B cell (primary cell): ENCODE measurements around the gene GUCA1A. TPM values are rescaled to one million over a fixed set of nuclear protein-coding genes. Genes with fewer than 3 reads are reported as not detected.

Source experiments
- ATAC-seq: fragments of 200-7000 bp; cut with Tn5 transposase; one replicate; pipeline ENCODE4 v1.10.0; 2021; ENCODE audit warnings: low read depth, mild to moderate bottlenecking, moderate number of reproducible peaks, moderate library complexity
- CTCF ChIA-PET: fragments of 350-600 bp; sonication (Branson Sonifier 250); formaldehyde crosslinking; loops from one replicate; lab custom pipeline; 2021; ENCODE audit warnings: antibody characterized with exemption, inconsistent platforms; lab: Charles Lee
- POLR2A ChIA-PET: fragments of 350-600 bp; sonication (Branson Sonifier 250); formaldehyde crosslinking; loops from one replicate; lab custom pipeline; 2021; ENCODE audit warnings: antibody characterized with exemption; lab: Charles Lee
- DNase-seq: peaks from one replicate; pipeline ENCODE4 v3.0.0; 2013
- H2AFZ ChIP-seq: 2 replicates; pipeline ENCODE4 v1.6.1; 2012; ENCODE audit warnings: mild to moderate bottlenecking, low read depth, low read length; ENCODE audit not compliant: insufficient read depth, poor library complexity, severe bottlenecking
- H3K27ac ChIP-seq, 2 donors: 1 replicate in 1 of 2; 2 replicates in 1 of 2; pipeline ENCODE4 v1.5.1; 2012 to 2013; ENCODE audit warnings: low read length in 2 of 2, mild to moderate bottlenecking in 2 of 2, moderate library complexity in 1 of 2
- H3K27me3 ChIP-seq, 4 experiments: fragments of 200-600 bp in 1 of 4; sonication (generic) in 1 of 4; replicated peaks in 1 of 4; 1 replicate in 2 of 4; 2 replicates in 2 of 4; pipeline versions ENCODE4 v1.6.1 to v1.7.0; 2013 to 2016; ENCODE audit warnings: low read length in 3 of 4, mild to moderate bottlenecking in 2 of 4, mixed read lengths in 1 of 4, moderate library complexity in 1 of 4; ENCODE audit not compliant: insufficient read depth in 4 of 4, control insufficient read depth in 3 of 4; ENCODE audit errors: control extremely low read depth in 1 of 4
- H3K36me3 ChIP-seq, 2 experiments: replicated peaks in 1 of 2; 1 replicate in 1 of 2; 2 replicates in 1 of 2; pipeline versions ENCODE4 v1.6.1 to v1.7.1; 2013; ENCODE audit warnings: low read length in 1 of 2; ENCODE audit not compliant: insufficient read depth in 2 of 2, control insufficient read depth in 1 of 2; ENCODE audit errors: control extremely low read depth in 1 of 2, extremely low read depth in 1 of 2
- H3K4me1 ChIP-seq, 2 donors: fragments of 200-600 bp in 1 of 2; sonication (generic) in 1 of 2; 1 replicate in 1 of 2; 2 replicates in 1 of 2; pipeline versions ENCODE4 v1.5.1 to v1.6.1; 2013 to 2017; ENCODE audit warnings: low read length in 2 of 2; ENCODE audit not compliant: control insufficient read depth in 2 of 2, insufficient read depth in 2 of 2
- H3K4me2 ChIP-seq: replicated peaks from 2 replicates; pipeline ENCODE3; 2012; ENCODE audit warnings: mild to moderate bottlenecking, low read depth, low read length; ENCODE audit not compliant: poor library complexity, severe bottlenecking
- H3K4me3 ChIP-seq, 5 experiments: fragments of 200-600 bp in 1 of 5; sonication (generic) in 1 of 5; 1 replicate in 3 of 5; 2 replicates in 2 of 5; pipeline versions ENCODE4 v1.5.1 to v1.7.0; 2011 to 2016; ENCODE audit warnings: low read length in 4 of 5, mild to moderate bottlenecking in 4 of 5, low read depth in 2 of 5, control low read depth in 1 of 5, moderate library complexity in 1 of 5; ENCODE audit not compliant: insufficient read depth in 1 of 5; ENCODE audit errors: control extremely low read depth in 1 of 5, extremely low read depth in 1 of 5
- H3K79me2 ChIP-seq: fragments of 200-600 bp; sonication (generic); one replicate; pipeline ENCODE4 v1.6.0; 2016; ENCODE audit warnings: low read length; ENCODE audit not compliant: control insufficient read depth, insufficient read depth
- H3K9ac ChIP-seq: fragments of 200-600 bp; sonication (generic); 2 replicates; pipeline ENCODE4 v1.6.1; 2017; ENCODE audit warnings: mild to moderate bottlenecking, low read length, moderate library complexity
- H3K9me3 ChIP-seq, 3 donors: one replicate each; pipeline versions ENCODE4 v1.6.1 to v1.7.1; 2013; ENCODE audit warnings: low read length in 2 of 3; ENCODE audit not compliant: control insufficient read depth in 2 of 3, insufficient read depth in 1 of 3; ENCODE audit errors: control extremely low read depth in 1 of 3
- H4K20me1 ChIP-seq: 2 replicates; pipeline ENCODE4 v1.6.0; 2012; ENCODE audit warnings: mild to moderate bottlenecking, low read length; ENCODE audit not compliant: insufficient read depth, control insufficient read depth, poor library complexity, severe bottlenecking
- H3K27ac Mint-ChIP-seq: one replicate; pipeline ENCODE4 v1.8.0; 2021; ENCODE audit warnings: mixed read lengths
- H3K27me3 Mint-ChIP-seq: one replicate; pipeline ENCODE4 v1.8.0; 2021; ENCODE audit warnings: mixed read lengths
- H3K4me1 Mint-ChIP-seq: one replicate; pipeline ENCODE4 v1.8.0; 2021; ENCODE audit warnings: mixed read lengths
- H3K4me3 Mint-ChIP-seq: one replicate; pipeline ENCODE4 v1.8.0; 2021; ENCODE audit warnings: mixed read lengths
- H3K9me3 Mint-ChIP-seq: one replicate; pipeline ENCODE4 v1.8.0; 2022; ENCODE audit warnings: mixed read lengths; ENCODE audit not compliant: insufficient read depth
- EZH2 ChIP-seq: IDR thresholded peaks from 2 replicates; pipeline ENCODE4 v1.6.1; 2012; ENCODE audit warnings: borderline replicate concordance, low read depth, mild to moderate bottlenecking, moderate library complexity, low read length; ENCODE audit not compliant: insufficient read depth, poor library complexity, severe bottlenecking
- WGBS: methylation state at CpG from one replicate; pipeline ENCODE4 v1.1.5; 2013; ENCODE audit warnings: missing lambda C conversion rate; ENCODE audit not compliant: insufficient coverage; 5-methylcytosine and 5-hydroxymethylcytosine counted together
- intact Hi-C: fragments of 100-400 bp; cut with micrococcal nuclease; formaldehyde crosslinking; loops from one replicate; pipeline ENCODE4 v1.10.0; 2022
- polyA minus RNA-seq: library from RNA; depleted of rRNA, polyadenylated mRNA; stranded (reverse); fragments of >200 nt; gene quantifications from 2 replicates; pipeline ENCODE4 v1.2.3, GENCODE V29; 2012
- polyA plus RNA-seq: library from polyadenylated mRNA; depleted of rRNA; stranded (reverse); fragments of >200 nt; gene quantifications from 2 replicates; pipeline ENCODE4 v1.2.3, GENCODE V29; 2012
- total RNA-seq, 2 donors: library from RNA; stranded (reverse); fragments of 120-200 nt in 1 of 2; gene quantifications; 1 replicate in 1 of 2; 2 replicates in 1 of 2; pipeline versions ENCODE4 v1.2.3 to v1.2.4, GENCODE V29; 2013 to 2022
- TF ChIP-seq, protein P1 (sequence below): fragments of 200-600 bp; IDR thresholded peaks from one replicate; pipeline ENCODE4 v1.8.0; 2022; ENCODE audit warnings: antibody characterized with exemption, mild to moderate bottlenecking

The GUCA1A gene
- total RNA-seq (not detected in 2 replicates), polyA plus RNA-seq (not detected in 2 replicates), polyA minus RNA-seq (not detected in 2 replicates)
- total RNA-seq (2013): not detected

- Histone ChIP-seq H2AFZ (no peak within 1 kb of the TSS), H3K4me1 (peaks cover 2 to 4% of the 10 kb centered on the region in 2 donors), H3K27ac (no peak within 1 kb of the TSS), H3K79me2 (no peaks in the 10 kb centered on the region), H3K9ac (no peak within 1 kb of the TSS), H4K20me1 (no peaks in the 10 kb centered on the region), H3K9me3 (no peaks in the 10 kb centered on the region), H3K4me3 (no peak within 1 kb of the TSS), H3K36me3 (no peaks in the 10 kb centered on the region), H3K27me3 (peaks cover 0 to 3% (median under 1%) of the 10 kb centered on the region in 4 experiments), H3K4me2 (no peak within 1 kb of the TSS)
- ChIA-PET CTCF (no interaction called here), POLR2A (no interaction called here)
- H3K9me3 Mint-ChIP-seq: no peaks in the 10 kb centered on the region
- DNase-seq: no peak
- peaks cover 9% of the 10 kb centered on the region for H3K27me3 Mint-ChIP-seq
- no peak for ATAC-seq
- no peak within 1 kb of the TSS for H3K27ac Mint-ChIP-seq
- peaks cover 4% of the 10 kb centered on the region for H3K4me1 Mint-ChIP-seq
- no peak within 1 kb of the TSS for H3K4me3 Mint-ChIP-seq
- intact Hi-C loops: no loop called here
- TF ChIP-seq, protein P1, sequence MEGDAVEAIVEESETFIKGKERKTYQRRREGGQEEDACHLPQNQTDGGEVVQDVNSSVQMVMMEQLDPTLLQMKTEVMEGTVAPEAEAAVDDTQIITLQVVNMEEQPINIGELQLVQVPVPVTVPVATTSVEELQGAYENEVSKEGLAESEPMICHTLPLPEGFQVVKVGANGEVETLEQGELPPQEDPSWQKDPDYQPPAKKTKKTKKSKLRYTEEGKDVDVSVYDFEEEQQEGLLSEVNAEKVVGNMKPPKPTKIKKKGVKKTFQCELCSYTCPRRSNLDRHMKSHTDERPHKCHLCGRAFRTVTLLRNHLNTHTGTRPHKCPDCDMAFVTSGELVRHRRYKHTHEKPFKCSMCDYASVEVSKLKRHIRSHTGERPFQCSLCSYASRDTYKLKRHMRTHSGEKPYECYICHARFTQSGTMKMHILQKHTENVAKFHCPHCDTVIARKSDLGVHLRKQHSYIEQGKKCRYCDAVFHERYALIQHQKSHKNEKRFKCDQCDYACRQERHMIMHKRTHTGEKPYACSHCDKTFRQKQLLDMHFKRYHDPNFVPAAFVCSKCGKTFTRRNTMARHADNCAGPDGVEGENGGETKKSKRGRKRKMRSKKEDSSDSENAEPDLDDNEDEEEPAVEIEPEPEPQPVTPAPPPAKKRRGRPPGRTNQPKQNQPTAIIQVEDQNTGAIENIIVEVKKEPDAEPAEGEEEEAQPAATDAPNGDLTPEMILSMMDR: no peak
- TF ChIP-seq EZH2: no peak
- no CpG with 5 or more reads among the region's 2 CpGs for WGBS
Observed at GRCh38 chr6:42173101-42173500, at the start of gene GUCA1A. GUCA1A (plus strand) TSS chr6:42173364; CDS start chr6:42173614, 250 bp downstream.

DNA sequence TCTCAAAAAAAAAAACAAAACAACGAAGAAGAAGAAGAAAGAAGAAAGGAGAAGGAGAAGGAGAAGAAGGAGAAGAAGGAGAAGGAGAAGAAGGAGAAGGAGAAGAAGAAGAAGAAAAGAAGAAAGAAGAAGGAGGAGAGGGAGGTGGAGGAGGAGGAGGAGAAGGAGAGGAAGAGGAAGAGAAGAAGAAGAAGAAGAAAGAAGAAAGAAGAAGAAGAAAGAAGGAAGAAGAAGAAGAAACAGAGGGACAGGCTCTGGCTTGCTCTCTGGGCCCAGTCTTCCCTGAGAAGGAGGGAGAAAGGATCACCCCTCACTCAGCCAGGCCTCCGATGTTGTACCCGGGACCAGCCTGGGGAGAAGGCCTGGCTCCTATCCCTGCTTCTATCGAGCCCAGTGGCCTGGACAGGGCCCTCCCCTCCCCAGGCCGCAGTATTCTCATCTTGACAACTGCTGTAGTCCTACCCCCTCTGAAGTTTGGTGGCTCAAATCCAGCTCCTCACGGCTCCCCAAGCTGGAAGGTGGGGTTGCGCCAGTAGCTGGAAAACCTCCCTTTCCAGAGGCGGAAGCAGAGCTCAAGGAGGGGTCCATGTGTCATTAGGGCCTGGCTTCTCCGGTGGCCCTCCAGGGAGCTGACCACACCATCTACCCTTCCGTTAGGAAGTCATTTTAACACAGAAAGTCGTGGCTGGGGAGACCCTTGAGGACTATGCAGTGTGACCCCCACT lies 49.6 kb upstream of the GUCA1A start:
- no peaks in the 10 kb centered on the region for H3K36me3 ChIP-seq
- 91% methylated on average over 8 of the region's 11 CpGs for WGBS
- no peak overlapping the region for H3K4me3 Mint-ChIP-seq
- H3K27me3 ChIP-seq: no peaks in the 10 kb centered on the region
- H3K4me1 ChIP-seq: no peaks in the 10 kb centered on the region
- no peaks in the 10 kb centered on the region for H3K4me1 Mint-ChIP-seq
- no peaks in the 10 kb centered on the region for H3K9me3 Mint-ChIP-seq
- TF ChIP-seq EZH2: no peak
- TF ChIP-seq, protein P1: no peak
- intact Hi-C loops: no loop called here
- ATAC-seq: no peak
- H3K27ac Mint-ChIP-seq: no peak overlapping the region
- no peak overlapping the region for H2AFZ ChIP-seq
- H4K20me1 ChIP-seq: no peaks in the 10 kb centered on the region
- no peak overlapping the region for H3K4me2 ChIP-seq
- no peak for DNase-seq
- ChIA-PET POLR2A (no interaction called here), CTCF (no interaction called here)
- no peak overlapping the region for H3K27ac ChIP-seq
- no peaks in the 10 kb centered on the region for H3K9me3 ChIP-seq
- H3K79me2 ChIP-seq: no peaks in the 10 kb centered on the region
- H3K27me3 Mint-ChIP-seq: no peaks in the 10 kb centered on the region
- H3K9ac ChIP-seq: no peak overlapping the region
- no peak overlapping the region for H3K4me3 ChIP-seq
